Measurements from ENCODE around the gene IRAG1.
"Not testable (repeated sequence)": the region's sequence is repeated elsewhere in the genome, so short reads cannot be mapped to it uniquely, and the experiment has no call there.

IRAG1 gene

DNA sequence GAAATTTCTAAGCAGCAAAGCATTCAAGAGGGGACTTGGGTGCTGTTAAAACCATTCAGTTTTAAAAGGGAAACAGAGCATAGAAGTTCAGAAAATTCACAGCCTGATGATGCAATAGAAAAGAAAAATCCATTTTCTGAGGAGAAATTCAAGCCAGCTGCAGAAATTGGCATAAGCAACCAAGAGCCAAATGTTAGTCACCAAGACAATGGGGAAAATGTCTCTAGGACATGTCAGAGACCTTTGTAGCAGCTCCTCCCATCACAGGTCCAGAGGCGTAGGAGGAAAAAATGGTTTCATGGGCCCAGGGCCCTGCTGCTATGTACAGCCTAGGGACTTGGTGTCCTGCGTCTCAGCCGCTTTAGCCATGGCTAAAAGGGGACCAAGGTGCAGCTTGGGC lies 5.5 kb upstream of the IRAG1 start:
- no peak for DNase-seq

DNA sequence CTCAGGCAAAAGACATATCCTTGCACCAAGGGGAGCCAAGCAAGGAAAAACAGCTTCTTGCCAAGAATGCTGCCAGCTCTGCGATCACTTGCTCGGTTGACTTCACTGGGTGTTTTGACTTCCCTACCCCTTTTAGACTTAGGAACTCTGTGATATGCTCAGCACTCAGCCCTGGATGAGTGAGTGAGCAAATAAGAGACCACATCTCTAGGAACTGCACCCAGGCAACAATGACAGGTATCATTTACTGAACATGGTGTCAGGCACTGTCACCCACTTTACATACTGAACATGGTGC lies 3.7 kb upstream of the IRAG1 start:
- DNase-seq: no peak

DNA sequence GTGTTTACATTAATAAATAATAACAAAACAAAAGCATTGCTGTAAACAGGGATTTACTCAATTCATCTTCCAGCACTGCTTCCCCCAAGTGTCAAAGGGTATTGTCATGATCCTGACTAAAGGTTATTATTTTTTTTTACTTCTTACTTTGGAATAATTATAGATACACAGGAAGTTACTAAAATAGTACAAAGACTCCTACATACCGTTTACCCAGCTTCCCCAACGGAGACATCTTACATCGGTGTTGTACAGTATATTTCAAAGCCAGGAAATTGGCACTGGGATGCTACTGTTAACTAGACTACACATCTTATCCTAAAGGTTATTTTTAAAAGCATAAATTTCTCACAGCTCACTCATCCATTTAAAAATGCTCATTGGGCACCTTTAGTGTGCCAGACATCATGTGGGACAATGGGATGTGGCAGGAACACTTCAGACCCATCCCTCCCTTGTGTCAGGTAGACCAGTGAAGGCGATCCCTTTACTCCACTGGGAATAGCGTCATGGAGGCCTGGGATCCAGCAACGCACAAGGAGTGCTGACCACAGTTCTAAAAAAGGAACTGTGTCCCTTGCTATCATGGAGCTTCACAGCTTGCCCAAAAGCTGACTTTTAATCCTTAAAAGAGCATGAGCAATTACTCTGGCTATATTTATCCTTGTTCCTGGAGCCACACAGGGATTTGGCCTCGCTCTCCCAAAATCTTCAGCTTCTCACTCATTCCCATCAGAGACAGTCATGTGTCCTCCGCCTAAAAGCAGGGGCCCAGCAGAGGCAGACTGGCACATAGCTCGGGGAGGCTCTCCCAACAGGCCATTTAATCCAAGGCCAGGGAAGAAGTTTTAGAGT lies 3.1 kb upstream of the IRAG1 start:
- DNase-seq: no peak

DNA sequence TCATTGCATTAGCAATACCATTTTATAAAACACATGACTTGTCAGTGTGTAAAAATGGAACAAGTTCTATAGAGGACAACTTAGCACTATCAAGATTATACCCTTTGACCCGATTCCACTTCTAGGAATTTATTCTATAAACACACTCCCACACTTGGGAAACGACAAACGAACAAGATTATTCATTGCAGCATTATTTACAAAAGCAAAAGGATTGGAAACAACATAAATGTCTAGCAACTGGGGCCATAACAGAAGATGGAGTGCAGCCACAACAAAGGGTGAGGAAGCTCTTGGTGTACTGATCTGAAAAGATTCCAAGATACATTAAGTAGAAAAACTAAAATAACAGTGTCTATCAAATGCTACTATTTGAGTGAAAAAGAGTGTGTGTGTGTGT lies 2.3 kb upstream of the IRAG1 start:
- DNase-seq: peak; percentile 1

DNA sequence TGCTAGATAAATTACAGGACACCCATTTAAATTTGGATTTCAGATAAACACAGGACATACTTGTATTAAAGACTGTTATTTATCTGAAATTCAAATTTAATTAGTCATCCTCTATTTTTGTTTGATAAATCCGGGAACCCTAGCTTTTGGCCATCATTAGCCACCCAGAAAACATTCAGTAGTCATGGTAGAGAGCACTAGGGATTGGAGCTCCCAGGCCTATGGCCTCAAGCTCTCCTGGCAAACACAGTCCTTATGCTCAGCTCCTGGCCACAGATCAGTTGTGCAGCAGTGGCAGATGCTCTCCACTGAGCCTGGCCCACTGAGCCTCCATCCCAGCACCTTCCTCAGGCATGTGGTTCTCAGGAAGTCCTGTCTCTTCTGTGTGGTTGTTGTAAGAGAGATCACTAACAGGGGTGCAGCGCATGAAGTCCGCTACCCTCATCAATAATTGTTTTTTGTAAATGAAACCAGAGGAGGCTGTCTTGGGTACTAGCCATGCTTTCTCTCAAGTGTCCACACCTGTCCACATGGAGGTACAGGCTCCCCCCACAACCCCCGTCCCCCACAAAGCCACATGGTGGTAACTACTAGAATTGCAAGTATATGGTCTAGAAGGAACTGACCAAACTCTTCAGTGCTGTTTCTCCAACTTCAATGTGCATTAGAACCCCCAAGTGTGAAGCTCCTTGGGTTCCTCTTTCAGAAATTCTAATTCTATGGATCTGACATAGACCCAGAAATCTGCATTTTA lies 1.1 kb upstream of the IRAG1 start:
- DNase-seq: peak; percentile 32

DNA sequence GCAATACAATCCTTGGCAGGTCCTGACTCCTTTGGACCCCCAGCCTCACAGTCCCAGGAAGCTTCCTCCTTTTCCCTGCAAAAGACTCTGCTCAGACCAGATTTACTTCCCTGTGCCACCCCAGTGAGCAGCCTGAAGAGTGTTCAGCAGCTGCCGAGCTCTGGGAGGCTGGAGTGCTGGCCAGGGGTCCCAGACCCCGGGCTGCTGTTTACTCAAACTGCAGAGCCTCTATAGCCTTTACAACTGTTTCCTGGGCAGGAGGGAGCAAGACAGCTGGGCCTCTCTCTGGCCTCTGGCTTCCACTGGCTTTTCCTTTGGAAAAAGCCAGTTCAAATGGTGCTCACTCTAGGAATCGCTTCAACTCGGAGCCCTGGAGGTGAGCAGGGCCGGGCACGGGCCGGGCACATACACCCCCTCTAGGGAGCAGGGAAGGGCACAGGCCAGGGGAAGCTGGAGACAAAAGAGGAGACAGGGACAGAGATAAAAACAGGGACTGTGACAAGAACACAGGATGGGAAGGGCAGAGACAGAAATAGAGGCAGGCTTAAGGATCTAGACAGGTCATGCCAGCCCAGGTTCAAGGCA lies 932 bp downstream of the IRAG1 start:
- peak; percentile 40 for DNase-seq

DNA sequence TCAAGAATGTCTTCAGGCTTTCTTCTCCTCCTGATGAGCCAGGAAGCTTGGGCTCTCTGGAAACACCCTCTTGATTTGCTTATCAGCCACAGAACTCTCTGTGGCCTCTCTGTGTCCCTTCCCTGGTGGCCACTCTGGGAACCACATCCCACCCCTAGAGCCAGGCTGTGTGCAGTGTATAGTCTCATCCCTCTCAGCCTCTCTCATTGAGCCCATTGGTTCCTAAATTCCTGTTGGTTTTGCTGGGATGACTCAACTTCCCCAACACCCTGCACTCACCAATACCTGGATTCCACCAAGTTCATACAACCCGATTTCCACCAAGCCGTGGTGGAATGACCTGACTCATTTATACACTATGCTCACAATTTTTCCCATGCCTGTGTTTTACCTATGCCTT lies 5.2 kb downstream of the IRAG1 start:
- DNase-seq: peak; percentile 56

DNA sequence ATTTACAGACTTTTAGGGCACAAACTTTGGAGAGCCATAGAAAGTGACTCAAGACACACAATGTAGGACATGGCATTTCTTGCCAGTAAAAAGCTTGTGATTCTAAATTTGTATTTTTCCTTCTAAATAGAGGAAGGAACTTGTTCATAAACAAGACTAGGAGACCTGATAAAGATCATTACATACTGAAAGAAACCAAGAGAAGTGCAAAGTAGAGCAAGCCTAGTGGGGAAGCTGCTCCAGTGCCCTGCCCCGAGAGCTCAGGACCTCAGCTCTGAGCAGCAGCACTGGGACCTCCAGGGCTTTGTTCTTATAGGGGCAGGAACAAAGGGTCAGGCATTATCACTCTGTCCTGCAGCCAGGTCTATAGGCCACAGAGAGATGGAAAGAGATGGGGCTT lies 7.2 kb downstream of the IRAG1 start:
- peak; percentile 33 for DNase-seq

DNA sequence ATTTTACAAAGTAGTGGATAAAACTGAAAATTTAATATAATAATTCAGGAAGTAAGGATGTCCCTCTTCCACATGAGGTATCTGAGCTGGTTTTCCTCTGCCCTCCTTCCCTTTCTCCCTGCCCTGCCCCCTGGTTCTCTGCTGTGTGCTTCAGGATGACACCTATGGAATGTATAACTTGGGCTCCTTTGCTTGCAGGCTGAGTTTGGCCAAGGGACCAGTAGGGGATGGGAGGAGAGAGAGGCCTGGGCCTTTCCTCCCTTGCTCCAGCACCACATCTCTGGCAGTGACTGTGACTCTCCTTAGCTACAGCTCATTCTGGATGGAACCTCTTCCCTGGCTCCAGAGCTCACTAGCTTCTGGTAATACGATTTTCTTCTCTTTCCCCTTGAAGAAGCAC lies 10.1 kb downstream of the IRAG1 start:
- DNase-seq: peak; percentile 39

DNA sequence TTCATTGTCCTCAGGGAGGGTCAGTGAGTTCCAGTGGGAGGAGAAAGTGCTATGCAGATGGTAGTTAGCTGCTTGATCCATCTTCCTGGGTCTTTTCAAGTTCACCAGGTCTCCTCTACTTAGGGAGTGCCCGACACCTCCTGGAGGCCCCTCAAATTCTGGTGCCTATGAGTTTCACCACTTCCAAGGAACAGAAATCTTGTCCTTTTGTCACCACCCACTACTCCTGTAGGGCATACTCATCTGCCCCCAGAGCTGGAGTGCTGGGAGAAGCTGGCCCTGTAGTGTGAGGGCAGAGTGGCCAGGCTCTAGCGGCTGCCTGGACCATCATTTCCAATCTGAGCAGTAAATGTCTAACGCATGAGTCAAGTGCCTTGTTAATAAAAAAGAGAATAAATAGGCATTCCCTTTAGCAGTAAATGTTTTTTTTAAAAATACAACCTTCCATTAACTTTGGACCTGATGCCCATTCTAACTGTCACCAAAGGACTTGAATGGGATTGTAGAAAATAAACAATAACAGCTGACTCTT lies 12.5 kb downstream of the IRAG1 start:
- peak; percentile 37 for DNase-seq

DNA sequence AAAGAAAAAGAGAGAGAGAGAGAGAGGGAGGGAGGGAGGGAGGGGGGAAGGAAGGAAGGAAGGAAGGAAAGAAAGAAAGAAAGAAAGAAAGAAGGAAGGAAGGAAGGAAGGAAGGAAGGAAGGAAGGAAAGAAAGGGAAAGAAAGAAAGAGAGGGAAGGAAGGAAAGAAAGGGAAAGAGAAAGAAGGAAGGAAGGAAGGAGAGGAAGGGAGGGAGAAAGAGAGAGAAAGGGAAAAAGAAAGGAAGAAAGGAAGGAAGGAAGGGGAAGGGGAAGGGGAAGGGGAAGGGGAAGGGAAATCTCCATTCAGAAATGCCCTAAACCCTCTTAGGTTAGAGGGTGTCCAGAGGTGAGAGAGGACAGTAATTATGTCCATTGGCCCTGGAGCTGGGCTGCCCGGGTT lies 13.3 kb downstream of the IRAG1 start:
- not testable (repeated sequence) for DNase-seq

DNA sequence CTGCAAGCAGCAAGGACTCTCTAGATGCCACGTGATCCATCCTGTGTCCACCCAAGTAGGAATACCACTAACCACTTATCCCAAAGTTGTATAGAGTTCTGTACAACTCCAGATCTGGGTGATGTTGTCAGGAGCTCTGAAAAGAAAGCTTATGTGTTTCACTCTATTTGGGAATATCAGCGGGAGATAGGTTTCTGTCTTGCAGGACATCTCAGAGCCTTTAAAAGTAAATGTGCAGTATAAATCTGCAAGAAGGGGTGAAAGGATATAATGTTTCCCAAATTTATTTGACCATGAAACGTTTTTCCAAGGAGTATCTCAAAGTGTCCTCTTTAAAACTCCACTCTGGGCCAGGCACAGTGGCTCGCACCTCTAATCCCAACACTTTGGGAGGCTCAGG lies 13.9 kb downstream of the IRAG1 start:
- DNase-seq: peak; percentile 11

DNA sequence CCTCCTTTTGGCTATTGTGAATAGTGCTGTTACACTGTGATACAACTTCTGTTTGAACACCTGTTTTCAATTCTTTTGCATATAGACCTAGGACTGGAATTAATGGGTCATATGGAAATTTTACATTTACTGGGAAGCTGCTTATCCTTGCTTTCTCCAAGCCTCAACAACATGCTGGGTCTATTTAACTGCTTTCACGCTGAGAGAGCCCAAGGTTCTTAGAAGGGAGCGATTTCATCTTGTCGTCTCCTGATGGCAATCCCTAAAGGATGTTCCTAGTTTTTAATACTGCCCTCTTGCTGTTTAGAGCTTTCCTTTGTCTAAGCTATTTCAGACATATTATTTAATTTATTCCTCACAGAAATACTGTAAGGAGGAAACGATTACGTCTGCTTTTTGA lies 15.5 kb downstream of the IRAG1 start:
- no peak for DNase-seq

DNA sequence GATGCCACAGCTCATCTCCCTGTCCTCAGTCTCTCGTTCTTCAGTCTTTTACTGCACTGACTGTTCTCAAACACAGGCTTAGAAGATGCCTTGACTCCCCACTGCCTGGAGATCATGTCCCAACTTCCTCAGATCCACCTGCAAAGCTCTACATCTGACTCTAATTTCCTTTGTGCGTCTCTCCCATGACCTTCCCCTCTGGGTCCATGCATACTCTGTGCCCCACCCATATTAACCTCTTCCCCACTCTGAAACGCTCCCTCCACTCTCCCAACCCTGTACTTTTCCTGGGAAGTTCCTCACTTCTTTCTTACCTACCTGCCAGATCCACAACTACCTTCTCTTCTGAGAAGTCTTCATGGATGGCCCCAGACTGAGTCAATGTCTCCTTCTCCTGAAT lies 16.6 kb downstream of the IRAG1 start:
- DNase-seq: peak; percentile 21

DNA sequence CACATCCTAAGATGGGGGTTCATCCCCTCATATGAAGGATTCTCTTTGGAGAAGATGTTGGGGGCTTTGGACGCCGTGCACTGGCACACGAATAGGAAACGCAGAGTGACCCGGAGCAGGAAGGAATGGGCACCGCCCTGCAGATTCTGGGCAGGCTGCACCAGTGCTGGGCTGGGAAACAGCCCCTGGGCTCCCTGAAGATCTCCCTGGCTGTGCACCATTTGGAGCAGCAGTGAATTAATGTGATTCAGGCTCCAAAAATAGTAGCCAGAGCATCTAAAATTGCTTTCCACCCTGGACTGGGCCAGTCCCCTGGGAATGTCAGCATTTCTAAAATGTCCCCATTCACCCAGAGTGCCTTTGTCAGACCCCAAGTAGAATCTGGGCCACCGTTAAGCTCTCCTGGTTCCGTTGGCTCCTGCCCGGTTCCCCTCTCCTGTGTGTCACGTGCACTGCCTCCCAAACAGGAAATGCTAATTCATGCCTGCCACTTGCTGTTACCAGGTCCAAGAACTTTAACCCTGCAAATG lies 18.6 kb downstream of the IRAG1 start:
- peak; percentile 55 for DNase-seq

DNA sequence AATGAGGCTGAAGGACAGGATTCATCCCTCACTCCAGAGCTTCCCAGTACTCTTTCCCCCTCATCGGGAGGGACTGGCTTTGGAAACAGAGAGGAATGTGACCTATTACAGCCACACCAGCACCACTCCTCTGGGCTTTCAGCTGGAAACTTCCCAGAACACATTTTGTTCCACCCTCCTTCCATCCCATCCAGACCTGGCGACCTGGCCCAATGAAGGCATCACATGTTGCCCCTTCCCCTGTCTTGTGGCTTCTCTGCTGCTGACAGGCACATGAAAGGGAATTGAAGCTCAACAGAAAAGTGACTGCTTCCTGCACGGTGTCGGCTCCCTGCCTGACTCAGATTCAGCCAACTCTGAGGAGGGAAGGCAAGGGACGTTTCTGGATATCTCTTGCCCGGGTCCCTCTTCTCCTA lies 19.1 kb downstream of the IRAG1 start:
- DNase-seq: peak; percentile 83

DNA sequence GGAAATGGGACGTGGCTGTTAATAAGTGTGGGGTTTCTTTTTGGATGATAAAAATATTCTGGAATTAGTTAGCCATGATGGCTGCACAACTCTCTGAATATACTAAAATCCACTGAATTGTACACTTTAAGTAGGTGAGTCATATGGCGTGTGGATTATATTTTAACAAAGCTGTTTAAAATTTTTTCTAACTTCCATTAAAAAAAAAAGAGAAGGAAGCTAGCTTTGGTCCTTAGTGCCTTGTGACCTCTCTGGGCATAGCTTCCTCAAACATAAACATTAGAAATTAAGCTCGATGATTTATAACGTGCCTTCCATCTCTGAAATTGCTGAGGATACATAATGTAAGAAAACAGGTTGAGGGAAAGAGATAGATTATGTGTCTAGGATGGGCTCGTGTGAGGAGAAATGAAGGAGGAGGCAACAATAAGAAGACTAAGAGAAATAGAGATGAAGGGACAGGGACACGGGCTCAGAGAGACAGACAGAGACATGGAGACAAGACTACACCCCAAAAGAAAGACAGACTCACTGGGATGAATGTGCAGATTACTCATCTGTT lies 20.0 kb downstream of the IRAG1 start:
- DNase-seq: peak; percentile 27

DNA sequence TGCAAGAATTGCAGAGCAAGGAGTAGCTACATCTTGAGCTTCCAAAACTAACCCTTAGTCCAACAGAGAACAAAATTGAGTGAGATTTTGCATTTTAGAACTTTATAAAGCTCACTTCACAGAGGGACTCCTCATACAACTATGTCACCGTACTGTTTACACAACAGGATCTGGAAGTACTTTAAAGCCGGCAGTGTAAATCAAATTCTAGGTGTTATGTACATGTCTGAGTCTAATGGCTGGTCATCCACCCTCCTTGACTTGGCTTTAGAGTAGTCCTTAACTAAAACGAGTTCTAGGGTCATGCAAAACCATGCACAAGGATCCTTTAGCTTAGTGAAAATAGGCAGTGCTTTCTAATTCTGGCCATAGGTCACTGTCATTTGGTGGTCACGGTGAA lies 23.5 kb downstream of the IRAG1 start:
- peak; percentile 18 for DNase-seq

DNA sequence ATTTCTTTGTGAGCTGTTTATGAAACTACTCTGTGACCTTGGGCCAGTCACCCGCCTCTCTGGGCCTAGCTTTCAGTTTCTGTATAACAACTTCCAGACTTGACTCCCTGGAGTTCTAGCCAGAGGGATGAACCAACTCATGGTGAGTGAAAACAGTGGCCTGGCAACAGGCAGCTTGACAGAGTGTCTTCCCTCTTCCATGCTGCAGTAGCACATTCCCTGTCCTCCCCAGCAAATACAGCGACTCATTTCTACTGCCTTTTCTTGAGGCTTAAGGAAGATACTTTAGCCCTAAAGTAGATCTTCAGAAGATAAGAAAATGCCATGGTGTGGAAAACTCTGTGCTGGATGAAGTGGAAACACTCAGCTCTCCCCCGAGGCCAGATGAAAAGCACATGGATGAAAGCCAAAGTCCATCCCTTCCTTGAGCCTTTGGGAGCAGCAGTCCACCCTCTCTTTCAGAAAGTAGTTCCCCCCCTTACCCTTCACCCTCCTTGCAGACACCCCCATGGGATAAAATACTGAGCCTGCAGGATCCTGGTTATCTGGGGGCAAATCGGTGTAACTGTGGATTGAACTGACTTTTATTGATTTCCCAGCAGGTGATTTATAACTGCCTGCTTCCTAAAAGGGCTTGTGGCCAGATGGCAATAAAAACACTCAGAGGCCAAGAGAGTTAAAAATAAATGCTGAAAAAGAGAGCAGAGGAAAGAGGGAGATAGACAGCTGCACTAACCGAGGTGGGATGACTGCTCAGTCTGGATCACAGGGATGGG lies 24.1 kb downstream of the IRAG1 start:
- DNase-seq: peak; percentile 88

DNA sequence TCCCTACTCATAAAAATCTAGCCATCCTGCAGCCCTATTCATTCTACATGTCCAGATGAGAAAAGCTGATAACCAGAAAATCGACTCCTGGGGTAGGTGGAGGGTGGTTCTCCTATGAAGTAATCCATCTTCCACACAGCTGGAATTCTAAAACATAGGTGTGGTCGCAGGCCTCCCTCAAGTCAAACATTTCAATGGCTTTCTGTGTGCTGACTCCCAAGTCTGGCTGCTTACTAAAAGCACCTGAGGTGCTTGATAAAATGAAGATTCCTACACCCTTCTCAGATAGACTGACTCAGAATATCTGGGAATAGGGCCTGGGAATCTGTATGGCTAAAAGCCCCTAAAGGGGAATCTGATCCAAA lies 26.1 kb downstream of the IRAG1 start:
- DNase-seq: no peak

DNA sequence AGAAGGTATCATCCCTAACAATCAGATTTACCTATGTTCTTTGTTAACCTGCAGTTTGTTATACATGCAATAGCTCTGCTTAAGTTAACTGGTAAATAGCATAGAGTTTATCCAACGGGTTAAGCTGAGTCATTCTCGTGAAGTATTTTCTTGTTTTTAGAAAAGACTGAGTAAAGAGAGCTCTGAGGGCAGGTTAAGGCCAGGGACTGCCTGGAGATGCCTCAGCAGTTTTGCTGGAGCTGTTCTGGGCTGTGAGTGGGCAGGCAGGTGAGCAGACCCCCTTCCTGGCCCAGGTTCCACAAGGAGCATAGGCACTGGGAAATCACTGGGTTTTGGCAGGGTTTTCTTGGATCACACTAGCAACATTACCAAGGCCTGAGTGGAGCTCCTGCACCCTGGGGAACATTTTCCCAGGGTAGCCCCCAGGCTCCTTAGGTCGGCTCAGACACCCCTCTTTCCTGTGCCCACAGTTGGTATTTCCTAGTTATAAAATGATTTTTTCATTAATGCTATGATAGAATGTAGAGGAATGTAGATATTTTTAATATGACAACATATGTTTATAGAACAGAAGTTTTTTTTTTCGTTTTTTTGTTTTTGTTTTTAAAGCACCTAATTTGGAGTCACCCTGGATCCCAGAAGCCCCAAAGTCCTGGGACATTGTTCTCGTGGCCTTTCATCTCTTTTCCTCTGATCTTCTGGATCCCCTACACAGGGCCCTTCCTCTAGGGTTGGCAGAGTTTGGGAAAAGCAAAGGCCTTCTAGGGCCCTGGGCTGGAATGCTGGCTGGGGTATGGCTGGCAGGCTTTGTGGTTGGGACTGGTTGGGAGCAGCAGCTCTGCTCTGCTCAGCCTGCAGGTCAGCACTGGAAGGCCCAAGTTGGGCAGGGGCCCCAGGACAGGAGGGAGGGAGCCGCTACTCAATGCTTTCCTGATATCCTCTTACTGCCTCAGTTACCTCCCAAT lies 26.7 kb downstream of the IRAG1 start:
- DNase-seq: peak; percentile 78

Data from islet precursor cell (in vitro differentiated cells).